Caco-2 (cell line): ENCODE results near the gene EXOC6. TPM values are rescaled to one million over a fixed set of nuclear protein-coding genes. Genes with fewer than 3 reads are reported as not detected.

Experiments used
- BruUV-seq: library from RNA; stranded (reverse); fragments of 400-500 nt; replicated peaks from 2 replicates; lab custom pipeline; 2021; lab: Mats Ljungman, UMichigan
- CTCF ChIA-PET: fragments of 300-600 bp; sonication (Branson Sonifier 250); formaldehyde crosslinking; loops from one replicate; lab custom pipeline; 2022; ENCODE audit warnings: antibody characterized with exemption; lab: Charles Lee
- POLR2A ChIA-PET: fragments of 300-600 bp; sonication (Branson Sonifier 250); formaldehyde crosslinking; loops from one replicate; lab custom pipeline; 2022; ENCODE audit warnings: antibody characterized with exemption; lab: Charles Lee
- DNase-seq, 2 experiments: peaks; one replicate each; pipeline versions ENCODE4 v3.0.0 to v3.0.0-alpha.2; 2020 to 2022
- H3K27me3 ChIP-seq: replicated peaks from 2 replicates; pipeline ENCODE4 v1.6.0; 2011; ENCODE audit warnings: low read length; ENCODE audit not compliant: control insufficient read depth, insufficient read depth
- H3K36me3 ChIP-seq: 2 replicates; pipeline ENCODE4 v1.5.1; 2011; ENCODE audit warnings: low read length; ENCODE audit not compliant: control insufficient read depth, insufficient read depth
- H3K4me1 ChIP-seq: fragments of 250-450 bp; sonication (Bioruptor Pico); 2 replicates; pipeline ENCODE4 v1.5.1; 2020; ENCODE audit warnings: mild to moderate bottlenecking
- H3K4me3 ChIP-seq: 2 replicates; pipeline ENCODE4 v1.5.1; 2011; ENCODE audit warnings: low read depth, mild to moderate bottlenecking, control low read depth, low read length
- H3K9me3 ChIP-seq: fragments of 250-450 bp; sonication (Bioruptor Pico); 2 replicates; pipeline ENCODE4 v1.5.1; 2020; ENCODE audit warnings: mild to moderate bottlenecking, moderate library complexity
- H3K27ac Mint-ChIP-seq: one replicate; pipeline ENCODE4 v1.8.0; 2022; ENCODE audit warnings: mixed read lengths; ENCODE audit not compliant: unreplicated experiment
- H3K27me3 Mint-ChIP-seq: one replicate; pipeline ENCODE4 v1.8.0; 2022; ENCODE audit warnings: mixed read lengths; ENCODE audit not compliant: insufficient read depth, unreplicated experiment
- H3K36me3 Mint-ChIP-seq: one replicate; pipeline ENCODE4 v1.8.0; 2022; ENCODE audit warnings: mild to moderate bottlenecking, mixed read lengths; ENCODE audit not compliant: insufficient read depth, unreplicated experiment
- H3K4me1 Mint-ChIP-seq: one replicate; pipeline ENCODE4 v1.8.0; 2022; ENCODE audit warnings: low read depth, mixed read lengths; ENCODE audit not compliant: unreplicated experiment
- H3K4me3 Mint-ChIP-seq: one replicate; pipeline ENCODE4 v1.8.0; 2022; ENCODE audit warnings: mild to moderate bottlenecking, moderate library complexity, mixed read lengths; ENCODE audit not compliant: unreplicated experiment
- H3K9me3 Mint-ChIP-seq: one replicate; pipeline ENCODE4 v1.8.0; 2022; ENCODE audit warnings: mixed read lengths; ENCODE audit not compliant: unreplicated experiment
- CTCF ChIP-seq, 2 experiments: fragments of 200-600 bp in 1 of 2; IDR thresholded peaks; 1 replicate in 1 of 2; 2 replicates in 1 of 2; pipeline versions ENCODE4 v1.5.1 to v1.8.0; 2011 to 2022; ENCODE audit warnings: antibody characterized with exemption in 1 of 2, control low read depth in 1 of 2, inconsistent platforms in 1 of 2, low read depth in 1 of 2, low read length in 1 of 2, mild to moderate bottlenecking in 1 of 2, moderate library complexity in 1 of 2; ENCODE audit not compliant: insufficient read depth in 1 of 2, severe bottlenecking in 1 of 2, unreplicated experiment in 1 of 2
- intact Hi-C: fragments of 100-400 bp; cut with micrococcal nuclease; formaldehyde crosslinking; loops from one replicate; pipeline ENCODE4 v1.10.0; 2022; ENCODE audit not compliant: unreplicated experiment
- total RNA-seq: library from RNA; stranded (reverse); gene quantifications from 2 replicates; pipeline ENCODE4 v1.2.3, GENCODE V29; 2022

EXOC6 gene
- total RNA-seq, 1 experiment from 2014 or later = 12.5 TPM

- DNase-seq = peak; percentile 66 to 69
- H3K27ac Mint-ChIP-seq = peak overlapping the region; percentile 7
- CTCF ChIA-PET = interaction anchor here (1.3 kb wide), 1 partner anchor 9 kb away, joined by 6 read pairs; no protein-coding TSS in a partner anchor
- peaks cover 14% of the 10 kb centered on the region for H3K4me1 Mint-ChIP-seq
- no peaks in the 10 kb centered on the region for H3K36me3 Mint-ChIP-seq
- no peak overlapping the region for H3K4me3 Mint-ChIP-seq
- TF ChIP-seq CTCF (IDR thresholded peaks at IDR 0.05; ENCODE audit: insufficient read depth in 1 of 2, low read depth in 1 of 2, low read length in 1 of 2, severe bottlenecking in 1 of 2, unreplicated experiment in 1 of 2) = no peak
- H3K36me3 ChIP-seq = no peaks in the 10 kb centered on the region
- no peaks in the 10 kb centered on the region for H3K9me3 ChIP-seq
- intact Hi-C loops = loop anchor here (2.0 kb wide), 1 partner anchor 182 kb away; no protein-coding TSS in a partner anchor
- BruUV-seq = no TSS peak
- no peaks in the 10 kb centered on the region for H3K27me3 ChIP-seq
- H3K4me1 ChIP-seq = peaks cover 13% of the 10 kb centered on the region
- no peak overlapping the region for H3K4me3 ChIP-seq
- POLR2A ChIA-PET = no interaction called here
- no peaks in the 10 kb centered on the region for H3K27me3 Mint-ChIP-seq
- peaks cover 9% of the 10 kb centered on the region for H3K9me3 Mint-ChIP-seq
Observed at GRCh38 chr10:93106631-93107072, 258.3 kb downstream of the EXOC6 start.

Other genes starting within 250 kb of the EXOC6 start
- 5.8 and 6.7 TPM in 2 replicates for gene HHEX, start 158.6 kb upstream of the EXOC6 start, total RNA-seq
- gene CYP26C1, start 212.3 kb downstream of the EXOC6 start, total RNA-seq = 0.09 and 0.16 TPM in 2 replicates
- 0.82 and 0.93 TPM in 2 replicates for gene CYP26A1, start 225.4 kb downstream of the EXOC6 start, total RNA-seq